SU-DHL-6 (cell line): ENCODE results near the gene ODF2.
A peak's percentile ranks its signal among the peaks of the same experiment; 100 is the strongest.
"Not testable (repeated sequence)": the region's sequence is repeated elsewhere in the genome, so short reads cannot be mapped to it uniquely, and the experiment has no call there.

Source experiments
- H2AFZ ChIP-seq: fragments of 200-600 bp; sonication (generic); 2 replicates; pipeline ENCODE4 v1.6.1; 2014; ENCODE audit warnings: low read depth, mild to moderate bottlenecking, moderate library complexity, mixed read lengths, antibody characterized with exemption, low read length; ENCODE audit not compliant: severe bottlenecking
- H3F3A ChIP-seq: fragments of 200-600 bp; shearing (Covaris generic); 2 replicates; pipeline ENCODE4 v1.6.0; 2016; ENCODE audit warnings: antibody characterized with exemption, mild to moderate bottlenecking; ENCODE audit not compliant: insufficient read depth
- H3K27ac ChIP-seq: fragments of 200-600 bp; sonication (generic); 2 replicates; pipeline ENCODE4 v1.5.1; 2016; ENCODE audit warnings: low read depth, mild to moderate bottlenecking, low read length, moderate library complexity, mixed read lengths
- H3K27me3 ChIP-seq: fragments of 200-600 bp; sonication (generic), shearing (Covaris generic); 2 replicates; pipeline ENCODE4 v1.6.0; 2014; ENCODE audit warnings: mild to moderate bottlenecking, low read length
- H3K36me3 ChIP-seq: fragments of 200-600 bp; sonication (generic); 2 replicates; pipeline ENCODE4 v1.6.1; 2014; ENCODE audit warnings: mild to moderate bottlenecking, low read length, mixed read lengths
- H3K4me2 ChIP-seq: fragments of 300-600, 200-600 bp; shearing (Covaris generic), sonication (generic); 2 replicates; pipeline ENCODE4 v1.6.0; 2014; ENCODE audit warnings: low read length, low read depth, mild to moderate bottlenecking; ENCODE audit not compliant: poor library complexity, severe bottlenecking
- H3K4me3 ChIP-seq: fragments of 200-600 bp; sonication (generic); 2 replicates; pipeline ENCODE4 v1.5.1; 2014; ENCODE audit warnings: antibody characterized with exemption, low read length, mild to moderate bottlenecking, mixed read lengths; ENCODE audit not compliant: insufficient read depth, poor library complexity, severe bottlenecking
- H3K79me2 ChIP-seq: fragments of 200-600 bp; sonication (generic); 2 replicates; pipeline ENCODE4 v1.6.1; 2014; ENCODE audit warnings: mild to moderate bottlenecking, low read length, moderate library complexity; ENCODE audit not compliant: insufficient read depth
- H3K9ac ChIP-seq: fragments of 200-600 bp; sonication (generic); 2 replicates; pipeline ENCODE4 v1.7.0; 2014; ENCODE audit warnings: mild to moderate bottlenecking, low read length
- H3K9me2 ChIP-seq: fragments of 200-600 bp; sonication (generic); replicated peaks from 2 replicates; pipeline ENCODE4 v1.6.1; 2014; ENCODE audit warnings: low read length; ENCODE audit not compliant: insufficient read depth
- H3K9me3 ChIP-seq: fragments of 200-600 bp; sonication (generic); 2 replicates; pipeline ENCODE4 v1.6.1; 2014; ENCODE audit warnings: low read length, mixed read lengths; ENCODE audit not compliant: insufficient read depth
- H4K20me1 ChIP-seq: fragments of 200-600 bp; sonication (generic); 2 replicates; pipeline ENCODE4 v1.6.1; 2014; ENCODE audit warnings: low read depth, mild to moderate bottlenecking, antibody characterized with exemption, low read length, moderate library complexity, mixed read lengths
- CTCF ChIP-seq: fragments of 200-600 bp; sonication (generic); IDR thresholded peaks from one replicate; pipeline ENCODE4 v1.5.1; 2017; ENCODE audit warnings: antibody characterized with exemption, mild to moderate bottlenecking, low read length, moderate library complexity; ENCODE audit not compliant: insufficient read depth, poor library complexity, severe bottlenecking
- EZH2phosphoT487 ChIP-seq: fragments of 200-600 bp; sonication (generic), shearing (Covaris generic); conservative IDR thresholded peaks from 2 replicates; pipeline ENCODE4 v1.6.1; 2018; ENCODE audit warnings: mild to moderate bottlenecking, antibody characterized with exemption, low read length, moderate library complexity, mixed read lengths

The ODF2 gene

GRCh38 chr9:128412120-128412790 lies 43.6 kb upstream of the ODF2 start:
- H3K4me2 ChIP-seq = no peak overlapping the region
- H3K4me3 ChIP-seq = no peak overlapping the region
- no peaks in the 10 kb centered on the region for H3K79me2 ChIP-seq
- H2AFZ ChIP-seq = no peak overlapping the region
- H3K27ac ChIP-seq = no peak overlapping the region
- H3F3A ChIP-seq = no peaks in the 10 kb centered on the region
- H3K9me2 ChIP-seq = no peaks in the 10 kb centered on the region
- no peaks in the 10 kb centered on the region for H4K20me1 ChIP-seq
- no peaks in the 10 kb centered on the region for H3K9me3 ChIP-seq
- no peak overlapping the region for H3K9ac ChIP-seq
- no peaks in the 10 kb centered on the region for H3K27me3 ChIP-seq
- no peak for TF ChIP-seq EZH2phosphoT487
- TF ChIP-seq CTCF = peak; percentile 41
- H3K36me3 ChIP-seq = no peaks in the 10 kb centered on the region

GRCh38 chr9:128413728-128414127 lies 42.1 kb upstream of the ODF2 start:
- H2AFZ ChIP-seq, H3K27me3 ChIP-seq, H3K9ac ChIP-seq: not testable (repeated sequence)

GRCh38 chr9:128414461-128414860 lies 41.3 kb upstream of the ODF2 start:
- Histone ChIP-seq H3K9me2 (no peaks in the 10 kb centered on the region), H3K36me3 (no peaks in the 10 kb centered on the region), H2AFZ (no peak overlapping the region), H3K4me3 (no peak overlapping the region), H3K27me3 (no peaks in the 10 kb centered on the region), H3K79me2 (no peaks in the 10 kb centered on the region), H3K27ac (no peak overlapping the region), H3K4me2 (no peak overlapping the region), H4K20me1 (no peaks in the 10 kb centered on the region), H3K9ac (no peak overlapping the region), H3K9me3 (no peaks in the 10 kb centered on the region), H3F3A (no peaks in the 10 kb centered on the region)
- TF ChIP-seq CTCF = no peak

More at GRCh38 chr9:128413728-128414127, 42.1 kb upstream of the ODF2 start:
- not testable (repeated sequence) for H3K4me2 ChIP-seq, H3K27ac ChIP-seq, H3K9me2 ChIP-seq, H3K79me2 ChIP-seq, H4K20me1 ChIP-seq, H3K36me3 ChIP-seq, H3K9me3 ChIP-seq, H3F3A ChIP-seq, H3K4me3 ChIP-seq

GRCh38 chr9:128415281-128415680 lies 40.5 kb upstream of the ODF2 start:
- H3K27ac ChIP-seq = no peak overlapping the region
- H2AFZ ChIP-seq = no peak overlapping the region
- H3K9me2 ChIP-seq = no peaks in the 10 kb centered on the region
- H3K36me3 ChIP-seq = no peaks in the 10 kb centered on the region
- no peaks in the 10 kb centered on the region for H4K20me1 ChIP-seq
- no peaks in the 10 kb centered on the region for H3K79me2 ChIP-seq
- no peak overlapping the region for H3K9ac ChIP-seq
- no peak overlapping the region for H3K4me2 ChIP-seq
- H3F3A ChIP-seq = no peaks in the 10 kb centered on the region
- H3K4me3 ChIP-seq = no peak overlapping the region
- H3K9me3 ChIP-seq = no peaks in the 10 kb centered on the region
- TF ChIP-seq EZH2phosphoT487 (no peak), CTCF (no peak)
- no peaks in the 10 kb centered on the region for H3K27me3 ChIP-seq
